SU-DHL-6 (cell line): Measurements from ENCODE around the gene PKDCC.

Experiments
- H2AFZ ChIP-seq: fragments of 200-600 bp; sonication (generic); 2 replicates; pipeline ENCODE4 v1.6.1; 2014; ENCODE audit warnings: low read depth, mild to moderate bottlenecking, moderate library complexity, mixed read lengths, antibody characterized with exemption, low read length; ENCODE audit not compliant: severe bottlenecking
- H3F3A ChIP-seq: fragments of 200-600 bp; shearing (Covaris generic); 2 replicates; pipeline ENCODE4 v1.6.0; 2016; ENCODE audit warnings: antibody characterized with exemption, mild to moderate bottlenecking; ENCODE audit not compliant: insufficient read depth
- H3K27ac ChIP-seq: fragments of 200-600 bp; sonication (generic); 2 replicates; pipeline ENCODE4 v1.5.1; 2016; ENCODE audit warnings: low read depth, mild to moderate bottlenecking, low read length, moderate library complexity, mixed read lengths
- H3K27me3 ChIP-seq: fragments of 200-600 bp; sonication (generic), shearing (Covaris generic); 2 replicates; pipeline ENCODE4 v1.6.0; 2014; ENCODE audit warnings: mild to moderate bottlenecking, low read length
- H3K36me3 ChIP-seq: fragments of 200-600 bp; sonication (generic); 2 replicates; pipeline ENCODE4 v1.6.1; 2014; ENCODE audit warnings: mild to moderate bottlenecking, low read length, mixed read lengths
- H3K4me2 ChIP-seq: fragments of 300-600, 200-600 bp; shearing (Covaris generic), sonication (generic); 2 replicates; pipeline ENCODE4 v1.6.0; 2014; ENCODE audit warnings: low read length, low read depth, mild to moderate bottlenecking; ENCODE audit not compliant: poor library complexity, severe bottlenecking
- H3K4me3 ChIP-seq: fragments of 200-600 bp; sonication (generic); 2 replicates; pipeline ENCODE4 v1.5.1; 2014; ENCODE audit warnings: antibody characterized with exemption, low read length, mild to moderate bottlenecking, mixed read lengths; ENCODE audit not compliant: insufficient read depth, poor library complexity, severe bottlenecking
- H3K79me2 ChIP-seq: fragments of 200-600 bp; sonication (generic); 2 replicates; pipeline ENCODE4 v1.6.1; 2014; ENCODE audit warnings: mild to moderate bottlenecking, low read length, moderate library complexity; ENCODE audit not compliant: insufficient read depth
- H3K9ac ChIP-seq: fragments of 200-600 bp; sonication (generic); 2 replicates; pipeline ENCODE4 v1.7.0; 2014; ENCODE audit warnings: mild to moderate bottlenecking, low read length
- H3K9me2 ChIP-seq: fragments of 200-600 bp; sonication (generic); replicated peaks from 2 replicates; pipeline ENCODE4 v1.6.1; 2014; ENCODE audit warnings: low read length; ENCODE audit not compliant: insufficient read depth
- H3K9me3 ChIP-seq: fragments of 200-600 bp; sonication (generic); 2 replicates; pipeline ENCODE4 v1.6.1; 2014; ENCODE audit warnings: low read length, mixed read lengths; ENCODE audit not compliant: insufficient read depth
- H4K20me1 ChIP-seq: fragments of 200-600 bp; sonication (generic); 2 replicates; pipeline ENCODE4 v1.6.1; 2014; ENCODE audit warnings: low read depth, mild to moderate bottlenecking, antibody characterized with exemption, low read length, moderate library complexity, mixed read lengths
- CTCF ChIP-seq: fragments of 200-600 bp; sonication (generic); IDR thresholded peaks from one replicate; pipeline ENCODE4 v1.5.1; 2017; ENCODE audit warnings: antibody characterized with exemption, mild to moderate bottlenecking, low read length, moderate library complexity; ENCODE audit not compliant: insufficient read depth, poor library complexity, severe bottlenecking
- EZH2phosphoT487 ChIP-seq: fragments of 200-600 bp; sonication (generic), shearing (Covaris generic); conservative IDR thresholded peaks from 2 replicates; pipeline ENCODE4 v1.6.1; 2018; ENCODE audit warnings: mild to moderate bottlenecking, antibody characterized with exemption, low read length, moderate library complexity, mixed read lengths

PKDCC gene

DNA sequence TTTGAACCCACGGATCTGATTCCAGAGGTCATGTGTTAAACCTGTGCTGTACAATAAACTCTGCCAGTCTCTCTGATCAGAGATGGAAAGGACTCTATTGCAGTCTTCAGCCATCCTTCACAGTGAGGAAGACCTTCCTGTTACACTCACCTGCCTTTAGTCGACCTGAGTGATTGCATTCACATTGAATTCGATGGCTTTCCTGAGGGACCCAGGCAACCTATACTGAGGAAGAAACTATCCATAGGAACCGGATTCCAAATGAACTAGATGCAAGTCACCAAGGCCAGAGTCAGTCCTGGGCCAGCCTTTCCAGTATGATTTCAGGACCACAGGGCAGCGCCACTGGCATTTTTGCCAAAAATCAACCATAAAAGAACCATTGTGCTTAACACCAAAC lies 56.8 kb downstream of the PKDCC start:
- no peak for TF ChIP-seq EZH2phosphoT487
- no peak for TF ChIP-seq CTCF
- H3K4me2 ChIP-seq = peak overlapping the region; percentile 14
- H3K27ac ChIP-seq = no peak overlapping the region
- H3K36me3 ChIP-seq = no peaks in the 10 kb centered on the region
- no peaks in the 10 kb centered on the region for H3K27me3 ChIP-seq
- H2AFZ ChIP-seq = no peak overlapping the region
- H3K4me3 ChIP-seq = no peak overlapping the region
- no peaks in the 10 kb centered on the region for H3K79me2 ChIP-seq
- no peaks in the 10 kb centered on the region for H3K9me2 ChIP-seq
- peaks cover 5% of the 10 kb centered on the region; the same call in 1 of the 2 replicates for H3K9me3 ChIP-seq
- H3F3A ChIP-seq = no peaks in the 10 kb centered on the region
- no peaks in the 10 kb centered on the region for H4K20me1 ChIP-seq
- H3K9ac ChIP-seq = no peak overlapping the region

GRCh38 chr2:42105330-42106256 lies 57.8 kb downstream of the PKDCC start:
- Histone ChIP-seq H3K9me2 (no peaks in the 10 kb centered on the region), H3K36me3 (no peaks in the 10 kb centered on the region), H3K9me3 (no peaks in the 10 kb centered on the region), H3K27me3 (no peaks in the 10 kb centered on the region), H3F3A (no peaks in the 10 kb centered on the region), H2AFZ (no peak overlapping the region), H3K4me2 (peak overlapping the region; percentile 14), H3K9ac (no peak overlapping the region), H4K20me1 (no peaks in the 10 kb centered on the region), H3K4me3 (no peak overlapping the region), H3K79me2 (no peaks in the 10 kb centered on the region), H3K27ac (no peak overlapping the region)
- TF ChIP-seq EZH2phosphoT487 = no peak

- TF ChIP-seq CTCF (no peak), EZH2phosphoT487 (no peak)
- Histone ChIP-seq H3K9ac (no peak overlapping the region), H3K36me3 (no peaks in the 10 kb centered on the region), H3K4me2 (no peak overlapping the region), H3F3A (no peaks in the 10 kb centered on the region), H4K20me1 (no peaks in the 10 kb centered on the region), H3K27ac (no peak overlapping the region), H2AFZ (no peak overlapping the region), H3K4me3 (no peak overlapping the region), H3K9me2 (no peaks in the 10 kb centered on the region), H3K9me3 (no peaks in the 10 kb centered on the region), H3K27me3 (no peaks in the 10 kb centered on the region), H3K79me2 (no peaks in the 10 kb centered on the region)
Observed at GRCh38 chr2:42106257-42106816, 58.5 kb downstream of the PKDCC start.
